Germinal center (tissue), 1 donor: ENCODE results near the gene PRPF19.

Source experiments
- DNase-seq: peaks from one replicate; pipeline ENCODE4 v3.0.0; 2012; ENCODE audit warnings: mixed read lengths, low spot score

The PRPF19 gene

DNA sequence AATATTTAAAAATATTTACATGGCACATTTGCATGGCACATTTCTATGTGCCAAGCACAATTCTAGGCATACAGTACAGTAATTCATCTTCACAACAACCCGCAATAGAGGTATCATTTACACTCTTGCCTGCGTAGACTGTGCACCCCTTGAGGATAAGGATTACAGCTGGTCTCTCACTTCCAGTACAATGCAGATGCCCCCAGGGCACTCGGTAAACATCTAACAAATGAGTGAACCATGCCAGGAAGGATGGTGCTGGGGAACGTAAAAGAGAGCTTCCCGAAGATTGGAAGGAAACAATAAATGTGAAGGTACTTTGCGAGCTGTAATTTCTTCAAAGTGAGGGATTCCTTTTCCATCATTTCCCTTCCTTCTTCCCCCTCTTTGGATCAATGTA lies 1.3 kb downstream of the PRPF19 start:
- DNase-seq, result no peak

GRCh38 chr11:60902625-60903024 lies 3.8 kb downstream of the PRPF19 start:
- no peak for DNase-seq

DNA sequence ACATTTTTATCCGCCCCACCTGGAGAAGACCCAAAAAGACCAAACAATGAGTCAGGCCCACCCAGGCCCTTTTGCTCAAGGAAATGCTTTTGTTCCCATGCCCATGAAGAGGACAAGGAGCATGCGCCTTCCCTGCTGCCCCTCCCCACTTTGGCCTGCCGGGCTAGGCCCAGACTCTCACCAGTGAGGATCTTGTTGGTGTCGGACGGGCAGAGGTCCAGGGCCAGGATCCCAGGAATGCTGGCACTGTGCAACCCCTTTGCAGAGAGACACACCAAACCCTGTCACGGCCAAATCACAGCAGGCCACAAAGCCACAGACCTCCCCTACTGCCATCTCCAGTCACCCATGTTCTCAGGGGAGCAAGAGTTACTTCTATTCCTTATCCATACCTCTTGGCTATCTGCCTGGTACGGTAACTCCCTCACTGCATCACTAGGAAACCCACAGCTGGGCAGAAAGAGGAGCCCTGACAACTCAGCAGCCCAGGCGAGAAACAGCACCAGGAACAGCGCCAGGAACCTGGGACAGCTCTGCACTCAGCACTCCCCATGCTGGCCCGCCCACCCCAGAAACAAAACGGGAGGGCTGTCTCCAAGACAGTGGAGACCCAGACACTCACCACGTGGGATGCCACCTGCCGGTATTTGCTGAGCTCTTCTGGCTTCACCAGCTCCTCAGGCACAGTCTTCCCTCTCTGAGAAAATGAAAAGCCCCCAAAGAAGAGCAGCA lies 5.5 kb downstream of the PRPF19 start:
- no peak for DNase-seq

DNA sequence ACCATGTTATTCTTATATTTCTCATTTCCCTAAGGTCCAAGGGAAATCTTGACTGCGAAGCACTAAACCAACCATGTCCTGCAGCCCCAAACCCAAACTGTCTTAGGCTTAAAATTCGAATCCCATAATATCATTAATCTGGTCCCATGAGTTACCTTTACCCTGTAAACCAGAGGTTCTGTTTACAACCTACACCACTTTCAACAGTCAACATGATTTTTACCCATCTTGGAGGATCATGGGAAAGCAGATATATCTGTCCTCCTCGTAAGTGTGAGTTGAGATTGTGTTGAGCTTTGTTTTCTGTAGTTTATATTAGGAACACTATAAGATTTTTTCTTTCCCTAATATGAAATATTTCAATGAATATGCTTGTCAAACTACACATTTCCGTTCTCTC lies 6.4 kb downstream of the PRPF19 start:
- DNase-seq, result no peak

- peak; percentile 60 for DNase-seq
These were observed 7.1 kb downstream of the PRPF19 start for GRCh38 chr11:60899046-60899936.

- DNase-seq, result no peak
These were observed 8.9 kb downstream of the PRPF19 start for GRCh38 chr11:60897496-60897895.

- no peak for DNase-seq
These were observed 10.7 kb downstream of the PRPF19 start for GRCh38 chr11:60895687-60896086.

- no peak for DNase-seq
These were observed 15.2 kb downstream of the PRPF19 start for GRCh38 chr11:60891103-60891741.

- no peak for DNase-seq
These were observed 15.7 kb downstream of the PRPF19 start for GRCh38 chr11:60890696-60891095.

- no peak for DNase-seq
These were observed 16.5 kb downstream of the PRPF19 start for GRCh38 chr11:60889869-60890311.

GRCh38 chr11:60887556-60887955 lies 18.8 kb downstream of the PRPF19 start:
- DNase-seq, result peak; percentile 50

DNA sequence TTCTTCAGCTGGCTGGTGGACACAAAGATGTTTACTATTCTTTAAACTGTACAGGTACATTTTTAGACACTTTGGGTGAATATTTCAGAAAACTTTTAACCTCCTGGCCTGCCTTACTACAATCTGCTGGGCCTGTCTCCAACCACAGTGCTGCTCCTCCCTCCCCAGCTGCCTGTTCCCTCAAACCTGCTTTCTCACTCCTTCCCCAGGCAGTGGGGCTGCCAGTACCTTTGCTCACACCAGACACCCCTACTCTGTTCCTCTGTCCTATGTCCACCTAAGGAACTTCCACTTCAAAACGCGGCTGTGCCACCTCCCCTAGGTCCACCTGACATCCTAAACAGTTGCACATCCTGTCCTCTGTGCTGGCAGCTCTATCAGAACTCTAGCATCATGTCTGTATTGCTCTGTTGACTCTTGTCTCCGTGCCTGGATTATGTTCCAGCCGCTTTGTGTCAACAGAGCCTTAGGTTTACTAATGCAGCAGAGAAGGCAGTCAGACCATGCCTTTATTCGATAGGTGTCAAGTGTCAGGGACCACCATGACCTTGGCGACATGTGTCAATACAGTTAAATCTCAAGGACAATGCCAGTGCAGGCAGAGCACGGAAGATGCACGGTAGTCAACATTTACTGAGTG lies 25.6 kb downstream of the PRPF19 start:
- DNase-seq, result no peak

DNA sequence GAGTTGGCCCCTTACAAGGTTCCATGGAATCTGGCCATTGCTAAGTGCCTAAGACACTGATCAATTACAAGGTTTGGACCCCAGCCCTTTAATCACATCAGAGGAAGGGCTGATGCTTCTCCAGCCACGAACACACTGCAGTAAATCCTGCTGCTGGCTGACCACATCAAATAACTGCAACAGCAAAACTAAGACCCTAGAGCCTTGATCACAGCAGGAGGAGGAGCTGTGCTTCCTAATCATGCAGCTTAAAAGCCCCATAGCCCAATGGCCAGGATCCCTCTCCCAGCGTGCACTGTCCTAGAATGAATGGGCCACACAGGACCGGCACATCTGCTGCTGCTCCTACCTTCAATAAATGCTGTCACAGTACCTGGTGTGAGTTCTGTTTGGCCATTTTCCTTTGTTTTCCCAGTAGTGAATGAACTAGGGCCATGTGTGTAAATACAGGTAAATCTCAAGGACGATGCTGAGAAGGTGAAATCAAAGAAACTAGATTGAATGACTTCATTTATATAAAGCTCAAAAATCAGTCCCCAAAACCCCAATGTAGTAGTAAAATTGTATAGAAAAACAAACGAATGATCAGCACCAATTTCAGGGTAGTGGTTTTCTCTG lies 26.3 kb downstream of the PRPF19 start:
- DNase-seq, result no peak

DNA sequence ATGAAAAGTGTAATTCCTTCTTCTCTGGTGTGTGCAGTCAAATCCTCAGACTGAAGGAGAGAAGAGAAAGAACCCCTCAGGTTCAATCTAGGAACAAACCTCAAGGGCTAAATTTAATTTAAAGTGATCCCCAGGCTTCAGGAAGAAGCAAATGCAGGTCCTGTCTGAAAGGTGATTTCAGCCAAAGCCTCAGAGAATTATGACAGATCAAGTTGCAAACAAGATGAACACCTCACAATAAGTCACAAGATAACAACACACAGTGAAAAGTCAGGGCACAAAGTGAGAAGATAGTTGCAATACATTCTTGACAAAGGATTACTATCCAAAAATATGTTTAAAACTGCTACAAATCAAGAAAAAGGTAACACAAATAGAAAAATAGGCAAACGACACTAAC lies 27.3 kb downstream of the PRPF19 start:
- DNase-seq, result no peak

GRCh38 chr11:60878245-60879101 lies 27.9 kb downstream of the PRPF19 start:
- DNase-seq, result no peak

DNA sequence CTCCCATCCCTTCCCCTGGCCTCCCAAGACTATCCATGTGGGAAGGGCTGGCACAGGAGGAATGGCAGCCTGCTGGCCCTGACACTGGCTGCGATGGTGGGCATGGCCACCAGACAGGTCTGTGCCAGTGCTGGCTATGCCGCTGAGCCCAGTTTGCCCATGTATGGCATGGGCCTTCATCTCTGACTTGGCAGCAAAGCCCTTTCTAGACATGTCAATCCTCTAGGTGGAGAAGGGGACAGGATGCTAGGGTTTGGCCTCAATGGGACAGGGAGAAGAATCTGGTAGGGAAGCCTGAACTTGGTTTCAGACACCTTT lies 30.3 kb downstream of the PRPF19 start:
- no peak for DNase-seq

DNA sequence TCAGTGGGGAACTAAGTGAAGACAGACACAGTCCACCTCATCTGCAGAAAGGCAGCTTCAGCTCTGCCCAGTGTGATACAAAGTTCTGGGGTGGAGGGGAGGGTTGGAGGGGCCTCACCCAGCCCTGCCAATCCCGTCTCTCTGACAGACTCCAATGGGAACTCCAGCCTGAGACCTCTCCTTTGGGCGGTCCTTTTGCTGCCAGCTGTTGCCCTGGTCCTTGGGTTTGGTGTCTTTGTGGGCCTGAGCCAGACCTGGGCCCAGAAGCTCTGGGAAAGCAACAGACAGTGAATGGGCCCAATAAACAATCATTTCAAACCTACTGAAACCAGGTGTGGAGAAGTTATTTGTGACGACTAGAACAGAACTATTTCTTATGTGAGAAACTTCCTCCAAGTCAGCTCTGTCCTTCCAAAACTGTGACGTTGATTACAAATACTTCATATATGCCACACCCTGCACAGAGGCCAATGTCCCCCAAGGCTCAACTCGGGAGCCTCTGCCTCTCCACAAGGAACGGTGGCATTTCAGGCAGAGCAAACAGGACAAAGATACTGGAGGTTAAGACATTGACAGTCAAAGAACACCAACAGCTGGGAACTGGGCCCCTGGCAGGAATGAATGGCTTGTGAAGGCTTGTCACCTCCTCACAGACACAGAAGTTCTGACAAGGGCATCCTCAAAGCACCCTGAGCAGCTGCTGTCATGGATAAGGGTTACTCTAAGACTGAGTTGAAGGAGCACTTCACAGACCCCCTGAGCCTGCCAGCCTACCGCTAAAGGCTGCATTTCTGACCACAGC lies 30.8 kb downstream of the PRPF19 start:
- DNase-seq, result no peak

DNA sequence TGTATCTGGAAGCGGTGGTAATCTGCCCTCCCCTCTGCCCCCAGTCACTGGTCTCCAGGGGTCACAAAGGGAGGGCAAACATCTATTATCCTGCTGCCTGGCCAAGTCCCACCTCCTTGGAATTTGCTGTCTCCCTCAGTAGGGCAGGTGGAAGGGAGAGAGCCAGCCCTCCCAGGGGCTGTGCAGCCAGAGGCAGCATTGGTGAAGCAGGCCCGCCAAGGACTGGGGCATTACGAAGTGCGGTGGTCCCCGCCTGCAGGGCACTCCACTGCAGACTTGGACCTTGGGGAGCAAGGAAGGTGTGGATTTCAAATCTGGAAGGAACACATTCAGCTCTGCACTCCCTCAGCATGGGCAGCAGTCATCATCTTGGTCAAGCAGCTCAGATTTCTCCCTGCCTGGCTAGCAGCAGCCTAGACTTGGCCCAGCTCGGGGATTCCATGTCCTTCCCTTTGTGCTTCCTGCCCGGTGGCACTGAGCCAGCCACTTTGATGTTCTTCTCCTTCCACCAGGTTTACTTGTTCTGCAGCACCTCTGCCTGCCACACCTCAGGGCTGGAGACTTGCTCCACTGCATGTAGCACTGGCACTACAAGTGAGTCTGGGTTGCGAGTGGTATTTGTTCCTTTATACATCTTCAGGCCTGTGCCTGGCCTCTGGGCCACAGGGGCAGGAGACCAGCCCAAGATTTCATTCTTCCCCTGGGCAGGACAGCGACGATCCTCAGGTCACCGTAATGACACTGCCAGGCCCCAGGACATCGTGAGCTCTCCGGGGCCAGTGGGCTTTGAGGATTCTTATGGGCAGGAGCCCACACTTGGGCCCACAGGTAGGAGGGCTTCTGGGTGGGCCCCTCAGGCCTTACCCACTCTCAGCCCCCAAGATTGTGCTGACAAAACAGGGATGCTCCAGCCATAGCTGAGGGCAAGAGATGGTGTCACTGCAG lies 31.7 kb downstream of the PRPF19 start:
- DNase-seq, result no peak

GRCh38 chr11:60873533-60873932 lies 32.9 kb downstream of the PRPF19 start:
- no peak for DNase-seq
